SK-N-SH treated with all-trans-retinoic acid at 6 μM for 48 hours (cell line): ENCODE results near the gene TAF10.

ENCODE experiments used
- CSDC2 ChIP-seq: fragments of 250-450 bp; sonication (Bioruptor Pico); IDR thresholded peaks from 2 replicates; pipeline ENCODE4 v1.5.0; 2020; ENCODE audit warnings: mild to moderate bottlenecking, moderate library complexity
- ESRRG ChIP-seq: fragments of 250-450 bp; sonication (Bioruptor Pico); IDR thresholded peaks from 2 replicates; pipeline ENCODE4 v1.6.1; 2021; ENCODE audit warnings: mild to moderate bottlenecking
- GLIS3 ChIP-seq: fragments of 250-450 bp; sonication (Bioruptor Pico); IDR thresholded peaks from 2 replicates; pipeline ENCODE4 v1.5.0; 2020; ENCODE audit warnings: mild to moderate bottlenecking, moderate library complexity
- OSR1 ChIP-seq: fragments of 250-450 bp; sonication (Bioruptor Pico); IDR thresholded peaks from 2 replicates; pipeline ENCODE4 v1.8.0; 2022; ENCODE audit warnings: moderate library complexity, mild to moderate bottlenecking, inconsistent platforms
- RARB ChIP-seq: fragments of 250-450 bp; sonication (Bioruptor Pico); IDR thresholded peaks from 2 replicates; pipeline ENCODE4 v1.8.0; 2021; ENCODE audit warnings: mild to moderate bottlenecking, moderate library complexity
- TCF4 ChIP-seq: fragments of 250-450 bp; sonication (Bioruptor Pico); IDR thresholded peaks from 2 replicates; pipeline ENCODE4 v1.8.0; 2021; ENCODE audit warnings: mild to moderate bottlenecking, moderate library complexity, borderline replicate concordance
- ZC3H10 ChIP-seq: fragments of 250-450 bp; sonication (Bioruptor Pico); IDR thresholded peaks from 2 replicates; pipeline ENCODE4 v1.5.1; 2021; ENCODE audit warnings: mild to moderate bottlenecking, moderate library complexity
- ZFP3 ChIP-seq: fragments of 250-450 bp; sonication (Bioruptor Pico); IDR thresholded peaks from 2 replicates; pipeline ENCODE4 v1.5.0; 2020; ENCODE audit warnings: mild to moderate bottlenecking, moderate library complexity
- ZFP30 ChIP-seq: fragments of 450-650 bp; formaldehyde crosslinking; IDR thresholded peaks from 2 replicates; pipeline ENCODE4 v1.5.0; 2022; ENCODE audit warnings: mild to moderate bottlenecking, moderate library complexity
- ZNF565 ChIP-seq: fragments of 450-650 bp; formaldehyde crosslinking; conservative IDR thresholded peaks from 2 replicates; pipeline ENCODE4 v1.5.0; 2020; ENCODE audit warnings: low read depth, mild to moderate bottlenecking, moderate library complexity
- ZNF8 ChIP-seq: fragments of 450-650 bp; formaldehyde crosslinking; IDR thresholded peaks from 2 replicates; pipeline ENCODE4 v1.5.0; 2020; ENCODE audit warnings: mild to moderate bottlenecking, moderate library complexity
- TF ChIP-seq, protein P1 (sequence below): fragments of 250-450 bp; sonication (Bioruptor Pico); IDR thresholded peaks from 2 replicates; pipeline ENCODE4 v1.5.1; 2020; ENCODE audit warnings: low read depth, mild to moderate bottlenecking, moderate library complexity
- TF ChIP-seq, protein P2 (sequence below): fragments of 250-450 bp; sonication (Bioruptor Pico); IDR thresholded peaks from 2 replicates; pipeline ENCODE4 v1.8.0; 2020; ENCODE audit warnings: mild to moderate bottlenecking, moderate library complexity, borderline replicate concordance
- TF ChIP-seq, protein P3 (sequence below): fragments of 250-450 bp; sonication (Bioruptor Pico); IDR thresholded peaks from 2 replicates; pipeline ENCODE4 v1.8.0; 2021; ENCODE audit warnings: low read depth, mild to moderate bottlenecking, moderate library complexity, borderline replicate concordance

DNA sequence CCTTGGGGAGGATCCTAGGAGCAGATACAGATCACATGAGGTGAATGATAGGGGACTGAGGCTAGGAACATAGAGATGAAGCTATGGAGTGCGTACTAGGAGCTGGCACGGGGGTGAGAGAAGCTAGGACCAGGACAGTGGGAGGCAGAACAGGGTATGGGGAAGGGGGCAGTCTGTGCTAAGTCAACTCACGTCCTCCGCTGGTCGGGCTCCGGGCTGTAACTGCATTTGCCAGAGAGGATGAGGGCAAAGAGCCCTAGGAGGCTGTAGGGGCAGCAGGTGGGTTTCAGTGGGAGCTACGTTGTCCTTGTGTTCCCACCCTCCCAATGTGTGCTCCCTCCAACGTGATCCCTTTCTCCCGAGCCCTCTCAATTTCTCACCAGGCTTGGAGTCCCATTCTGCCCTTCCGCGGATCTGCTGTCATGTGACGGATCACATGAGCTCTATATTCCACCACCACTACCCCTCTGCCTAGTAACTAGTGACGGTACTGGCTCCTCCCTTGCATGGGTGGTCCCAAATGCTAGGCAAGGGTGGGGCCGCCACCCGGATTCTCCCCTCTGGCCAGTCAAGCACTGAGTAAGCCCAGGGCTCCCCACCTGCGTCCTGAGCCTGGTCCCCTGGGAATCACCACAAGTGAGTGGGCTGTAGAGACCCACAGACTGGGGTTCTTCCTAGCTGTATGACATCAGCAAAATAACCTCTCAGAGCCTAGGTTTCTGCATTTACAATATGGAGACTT is 7.2 kb upstream of the TAF10 start, which contains the start of gene TPP1:
- TF ChIP-seq CSDC2 (CRISPR knock-in tag) (no peak), ZNF565 (CRISPR knock-in tag) (no peak), GLIS3 (CRISPR knock-in tag) (no peak), ZFP30 (CRISPR knock-in tag) (no peak), ZC3H10 (no peak), ZFP3 (CRISPR knock-in tag) (no peak), ESRRG (no peak), TCF4 (CRISPR knock-in tag) (no peak), ZNF8 (CRISPR knock-in tag) (no peak), OSR1 (no peak), RARB (CRISPR knock-in tag) (no peak)
- TF ChIP-seq, protein P1, sequence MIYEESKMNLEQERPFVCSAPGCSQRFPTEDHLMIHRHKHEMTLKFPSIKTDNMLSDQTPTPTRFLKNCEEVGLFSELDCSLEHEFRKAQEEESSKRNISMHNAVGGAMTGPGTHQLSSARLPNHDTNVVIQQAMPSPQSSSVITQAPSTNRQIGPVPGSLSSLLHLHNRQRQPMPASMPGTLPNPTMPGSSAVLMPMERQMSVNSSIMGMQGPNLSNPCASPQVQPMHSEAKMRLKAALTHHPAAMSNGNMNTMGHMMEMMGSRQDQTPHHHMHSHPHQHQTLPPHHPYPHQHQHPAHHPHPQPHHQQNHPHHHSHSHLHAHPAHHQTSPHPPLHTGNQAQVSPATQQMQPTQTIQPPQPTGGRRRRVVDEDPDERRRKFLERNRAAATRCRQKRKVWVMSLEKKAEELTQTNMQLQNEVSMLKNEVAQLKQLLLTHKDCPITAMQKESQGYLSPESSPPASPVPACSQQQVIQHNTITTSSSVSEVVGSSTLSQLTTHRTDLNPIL (CRISPR knock-in tag), result no peak
- TF ChIP-seq, protein P2, sequence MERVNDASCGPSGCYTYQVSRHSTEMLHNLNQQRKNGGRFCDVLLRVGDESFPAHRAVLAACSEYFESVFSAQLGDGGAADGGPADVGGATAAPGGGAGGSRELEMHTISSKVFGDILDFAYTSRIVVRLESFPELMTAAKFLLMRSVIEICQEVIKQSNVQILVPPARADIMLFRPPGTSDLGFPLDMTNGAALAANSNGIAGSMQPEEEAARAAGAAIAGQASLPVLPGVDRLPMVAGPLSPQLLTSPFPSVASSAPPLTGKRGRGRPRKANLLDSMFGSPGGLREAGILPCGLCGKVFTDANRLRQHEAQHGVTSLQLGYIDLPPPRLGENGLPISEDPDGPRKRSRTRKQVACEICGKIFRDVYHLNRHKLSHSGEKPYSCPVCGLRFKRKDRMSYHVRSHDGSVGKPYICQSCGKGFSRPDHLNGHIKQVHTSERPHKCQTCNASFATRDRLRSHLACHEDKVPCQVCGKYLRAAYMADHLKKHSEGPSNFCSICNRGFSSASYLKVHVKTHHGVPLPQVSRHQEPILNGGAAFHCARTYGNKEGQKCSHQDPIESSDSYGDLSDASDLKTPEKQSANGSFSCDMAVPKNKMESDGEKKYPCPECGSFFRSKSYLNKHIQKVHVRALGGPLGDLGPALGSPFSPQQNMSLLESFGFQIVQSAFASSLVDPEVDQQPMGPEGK (CRISPR knock-in tag), result no peak
- TF ChIP-seq, protein P3, sequence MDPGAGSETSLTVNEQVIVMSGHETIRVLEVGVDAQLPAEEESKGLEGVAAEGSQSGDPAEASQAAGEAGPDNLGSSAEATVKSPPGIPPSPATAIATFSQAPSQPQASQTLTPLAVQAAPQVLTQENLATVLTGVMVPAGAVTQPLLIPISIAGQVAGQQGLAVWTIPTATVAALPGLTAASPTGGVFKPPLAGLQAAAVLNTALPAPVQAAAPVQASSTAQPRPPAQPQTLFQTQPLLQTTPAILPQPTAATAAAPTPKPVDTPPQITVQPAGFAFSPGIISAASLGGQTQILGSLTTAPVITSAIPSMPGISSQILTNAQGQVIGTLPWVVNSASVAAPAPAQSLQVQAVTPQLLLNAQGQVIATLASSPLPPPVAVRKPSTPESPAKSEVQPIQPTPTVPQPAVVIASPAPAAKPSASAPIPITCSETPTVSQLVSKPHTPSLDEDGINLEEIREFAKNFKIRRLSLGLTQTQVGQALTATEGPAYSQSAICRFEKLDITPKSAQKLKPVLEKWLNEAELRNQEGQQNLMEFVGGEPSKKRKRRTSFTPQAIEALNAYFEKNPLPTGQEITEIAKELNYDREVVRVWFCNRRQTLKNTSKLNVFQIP (CRISPR knock-in tag), result no peak
